Measurements from ENCODE around the gene RASGRF1. TPM values are rescaled to one million over a fixed set of nuclear protein-coding genes. Genes with fewer than 3 reads are reported as not detected.

Gene RASGRF1
- total RNA-seq, 2 experiments from 2014 or later: not detected

DNA sequence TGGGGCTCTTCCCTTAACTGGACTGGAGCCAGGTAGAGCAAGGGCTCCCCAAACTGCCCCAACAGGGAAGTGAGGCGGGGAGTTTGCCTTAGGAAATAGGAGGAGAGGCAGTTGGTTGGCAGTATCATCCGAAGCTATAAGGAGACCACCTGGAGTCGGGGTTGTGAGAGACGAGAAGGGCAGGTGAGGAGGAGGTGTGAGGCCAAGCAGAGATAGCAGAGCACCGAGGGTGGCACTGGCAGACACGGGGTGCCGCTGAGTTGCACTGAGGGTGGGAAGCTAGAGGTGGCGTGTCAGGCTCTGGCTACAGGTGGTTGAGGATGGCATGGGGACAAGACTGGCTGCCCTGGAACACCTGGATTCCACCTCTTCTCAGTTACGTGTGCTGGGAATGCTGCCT is 17.2 kb downstream of the RASGRF1 start:
- no peaks in the 10 kb centered on the region for H3K27me3 Mint-ChIP-seq
- H3K9me3 Mint-ChIP-seq: no peaks in the 10 kb centered on the region
- no peaks in the 10 kb centered on the region for H3K36me3 Mint-ChIP-seq (ENCODE audit: low read depth)
- no peak overlapping the region for H3K4me3 Mint-ChIP-seq
- ChIA-PET POLR2A (no interaction called here), CTCF (interaction anchor here (1.3 kb wide), 1 partner anchor 25 kb away, joined by 3 read pairs; no protein-coding TSS in a partner anchor)
- H3K27ac Mint-ChIP-seq: no peak overlapping the region
- no peak for DNase-seq
- H3K4me1 Mint-ChIP-seq: no peaks in the 10 kb centered on the region

DNA sequence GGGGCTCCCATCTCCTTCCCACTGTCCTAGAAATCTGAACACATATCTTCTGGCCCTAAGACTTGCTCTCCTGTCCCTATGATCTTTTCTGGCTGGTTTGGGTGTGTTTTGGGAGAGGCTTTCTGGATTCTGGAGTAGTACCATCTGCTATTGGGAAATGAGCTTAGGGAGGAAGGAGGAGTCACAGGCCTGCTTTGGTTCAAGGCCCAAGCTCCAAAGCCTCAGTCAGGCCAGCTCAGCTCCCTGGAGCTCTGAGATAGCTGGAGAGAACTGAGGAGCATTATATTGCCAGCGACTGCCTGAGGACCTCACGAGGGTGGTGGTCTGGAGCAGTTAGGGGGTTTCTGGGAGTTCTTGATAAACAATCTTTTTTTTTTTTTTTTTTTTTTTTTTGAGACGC is 18.7 kb downstream of the RASGRF1 start:
- H3K36me3 Mint-ChIP-seq (ENCODE audit: low read depth): no peaks in the 10 kb centered on the region
- DNase-seq: no peak
- CTCF ChIA-PET: no interaction called here
- H3K4me1 Mint-ChIP-seq: no peaks in the 10 kb centered on the region
- POLR2A ChIA-PET: no interaction called here
- H3K27me3 Mint-ChIP-seq: no peaks in the 10 kb centered on the region
- no peaks in the 10 kb centered on the region for H3K9me3 Mint-ChIP-seq
- H3K27ac Mint-ChIP-seq: no peak overlapping the region
- H3K4me3 Mint-ChIP-seq: no peak overlapping the region

DNA sequence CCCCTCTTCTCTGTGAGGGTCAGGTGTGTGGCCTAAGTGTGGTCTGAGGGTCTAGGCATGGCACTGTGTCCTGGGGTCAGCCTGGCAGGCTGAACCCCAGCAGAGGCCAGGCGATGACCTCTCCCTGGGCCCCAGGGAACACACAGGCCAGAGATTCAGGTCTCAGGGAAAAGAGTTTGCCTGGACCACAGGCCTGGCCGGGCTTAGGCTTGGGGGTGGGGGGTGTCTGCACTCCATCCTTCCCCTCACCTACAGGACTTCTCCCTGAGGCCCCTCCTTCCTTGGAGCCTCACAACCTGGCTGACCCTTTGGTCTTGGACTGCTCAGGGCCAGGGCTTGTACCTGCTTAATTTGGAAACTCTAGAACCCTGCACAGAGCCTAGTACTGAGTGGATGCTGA is 21.8 kb downstream of the RASGRF1 start:
- POLR2A ChIA-PET: no interaction called here

DNA sequence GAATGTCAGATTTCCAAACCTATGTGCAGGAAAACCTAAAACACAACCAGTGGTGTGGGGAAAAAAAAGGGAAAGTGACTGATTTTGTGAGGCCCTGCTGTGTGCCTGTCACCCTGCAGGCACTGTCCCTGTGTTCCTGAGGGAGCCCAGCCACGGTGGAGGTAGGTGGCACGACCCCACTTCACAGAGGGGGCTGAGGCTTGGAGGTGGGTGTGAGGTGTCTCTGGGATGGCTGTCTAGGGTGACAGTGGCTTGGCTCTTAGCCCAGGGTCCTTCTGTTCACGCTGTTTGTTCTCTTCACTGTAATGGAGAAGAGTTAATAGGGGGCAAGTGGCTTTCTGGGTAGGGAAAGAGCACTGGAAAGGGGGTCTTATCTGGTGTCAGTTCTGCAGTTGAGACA is 22.6 kb downstream of the RASGRF1 start:
- POLR2A ChIA-PET: no interaction called here
- peaks cover 2% of the 10 kb centered on the region for H3K27me3 Mint-ChIP-seq
- CTCF ChIA-PET: no interaction called here

More for the DNA sequence above, 21.8 kb downstream of the RASGRF1 start:
- Mint-ChIP-seq H3K4me3 (no peak overlapping the region), H3K4me1 (no peaks in the 10 kb centered on the region), H3K36me3 (ENCODE audit: low read depth) (no peaks in the 10 kb centered on the region), H3K27me3 (no peaks in the 10 kb centered on the region), H3K9me3 (no peaks in the 10 kb centered on the region), H3K27ac (no peak overlapping the region)
- CTCF ChIA-PET: no interaction called here
- no peak for DNase-seq

DNA sequence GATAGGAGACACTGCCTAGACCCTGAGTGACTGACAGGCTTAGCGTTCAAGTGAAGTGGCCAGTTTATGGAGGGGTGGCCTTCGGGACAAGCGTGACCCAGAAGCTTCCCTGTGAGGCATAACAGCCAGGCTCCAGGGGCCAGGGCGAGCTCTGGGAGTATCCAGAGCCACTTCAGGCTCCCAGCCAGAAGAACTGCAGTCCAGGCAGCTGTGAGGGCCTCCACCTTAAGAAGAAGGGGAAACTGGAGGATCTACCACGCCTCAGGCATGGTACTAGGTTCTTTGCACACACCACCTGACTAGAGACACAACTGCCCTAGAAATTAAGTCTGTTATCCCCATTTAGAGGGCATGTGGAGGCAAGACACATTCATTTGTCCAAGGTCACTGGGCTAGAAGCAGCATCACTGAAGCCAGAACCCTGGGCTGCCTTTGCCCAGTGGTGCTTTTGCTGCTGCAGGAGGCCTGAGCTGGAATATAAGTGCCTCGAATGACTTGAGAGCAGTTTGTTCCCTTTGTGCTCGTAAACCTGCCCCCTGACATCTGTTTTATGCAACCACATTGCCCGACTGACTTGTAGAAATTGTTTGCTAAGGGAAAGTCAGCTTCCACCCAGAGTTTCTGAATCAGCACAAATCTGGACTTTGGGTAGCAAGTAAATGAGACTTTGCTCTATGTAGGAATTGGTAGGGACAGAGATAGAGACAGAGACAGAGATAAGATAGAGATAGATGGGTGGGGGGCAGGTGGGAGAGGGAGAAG is 23.3 kb downstream of the RASGRF1 start:
- H3K36me3 Mint-ChIP-seq (ENCODE audit: low read depth): no peaks in the 10 kb centered on the region

More for the DNA sequence above, 22.6 kb downstream of the RASGRF1 start:
- Mint-ChIP-seq H3K4me3 (no peak overlapping the region), H3K36me3 (ENCODE audit: low read depth) (no peaks in the 10 kb centered on the region), H3K27ac (no peak overlapping the region), H3K9me3 (no peaks in the 10 kb centered on the region), H3K4me1 (no peaks in the 10 kb centered on the region)
- DNase-seq: no peak

DNA sequence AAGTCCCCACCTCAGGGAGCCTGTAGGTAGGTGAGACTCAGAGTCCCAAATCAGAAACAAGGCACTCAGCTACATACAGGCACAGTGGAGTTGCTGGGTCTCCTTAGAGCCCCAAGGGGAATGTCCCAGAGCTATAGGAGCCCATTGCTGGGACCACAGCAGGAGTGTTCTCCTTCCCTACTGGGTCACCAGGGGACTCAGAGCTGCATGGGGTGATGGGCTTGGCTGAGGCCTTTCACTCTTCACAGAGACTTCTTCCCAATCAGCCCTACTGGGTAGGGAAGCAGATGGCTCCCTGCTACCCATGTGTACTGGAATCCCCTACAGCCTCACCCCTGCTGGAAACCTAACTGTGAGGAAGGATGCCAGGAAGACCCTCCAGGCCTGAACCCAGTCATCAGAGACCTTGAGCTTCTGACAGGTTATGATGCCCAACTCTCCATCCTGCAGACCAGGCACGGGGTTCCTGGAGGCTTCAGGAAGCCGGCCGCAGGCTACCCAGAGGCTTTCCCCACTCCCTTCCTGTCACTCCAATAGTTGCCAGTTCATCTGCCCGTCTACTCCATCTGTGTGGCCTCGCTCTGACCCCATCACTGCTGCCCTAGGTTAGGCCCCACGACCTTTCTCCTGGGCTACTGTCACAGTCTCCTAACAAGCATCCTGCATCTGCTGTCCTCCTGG is 24.0 kb downstream of the RASGRF1 start:
- Mint-ChIP-seq H3K9me3 (no peaks in the 10 kb centered on the region), H3K36me3 (ENCODE audit: low read depth) (no peaks in the 10 kb centered on the region), H3K27ac (no peak overlapping the region), H3K4me1 (no peaks in the 10 kb centered on the region), H3K4me3 (no peak overlapping the region), H3K27me3 (peaks cover 2% of the 10 kb centered on the region)
- no peak for DNase-seq
- ChIA-PET CTCF (no interaction called here), POLR2A (no interaction called here)

More for the DNA sequence above, 23.3 kb downstream of the RASGRF1 start:
- ChIA-PET POLR2A (no interaction called here), CTCF (no interaction called here)
- no peak overlapping the region for H3K4me3 Mint-ChIP-seq
- no peaks in the 10 kb centered on the region for H3K4me1 Mint-ChIP-seq
- no peak overlapping the region for H3K27ac Mint-ChIP-seq
- H3K9me3 Mint-ChIP-seq: no peaks in the 10 kb centered on the region
- H3K27me3 Mint-ChIP-seq: peaks cover 2% of the 10 kb centered on the region
- no peak for DNase-seq

DNA sequence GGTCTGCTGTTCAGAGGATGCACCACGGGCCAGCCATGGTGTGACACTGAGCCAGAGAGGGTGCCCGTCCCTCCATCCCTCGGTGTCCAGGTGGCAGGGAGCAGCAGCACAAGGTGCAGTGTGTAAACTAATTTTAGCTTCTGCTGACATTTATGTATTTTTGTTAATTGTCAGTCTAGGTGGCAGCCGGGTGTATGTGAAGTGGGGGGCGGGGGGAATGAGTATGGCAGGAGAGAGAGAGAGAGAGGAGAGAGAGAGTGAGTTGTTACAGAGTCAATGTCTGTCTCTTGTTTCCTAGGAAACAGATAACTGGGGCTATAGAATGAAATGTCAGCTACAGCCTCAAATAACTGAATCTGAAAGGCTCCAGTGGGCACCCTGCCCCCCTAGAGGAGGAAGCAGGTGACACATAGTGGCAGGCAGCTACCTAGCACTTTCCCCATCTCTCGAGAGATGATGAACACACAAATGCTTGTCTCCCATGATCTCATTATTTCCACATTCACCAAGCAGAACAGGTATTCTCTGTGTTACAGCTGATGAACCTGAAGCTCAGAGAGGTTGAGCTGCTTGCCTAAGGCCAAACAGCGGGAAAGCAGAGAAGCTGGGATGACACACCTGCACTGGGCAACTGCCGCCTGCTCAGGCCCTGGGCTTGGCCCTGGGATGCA is 24.7 kb downstream of the RASGRF1 start:
- H3K4me1 Mint-ChIP-seq: no peaks in the 10 kb centered on the region
- DNase-seq: no peak
- no peak overlapping the region for H3K4me3 Mint-ChIP-seq
- H3K27ac Mint-ChIP-seq: no peak overlapping the region
- no peaks in the 10 kb centered on the region for H3K9me3 Mint-ChIP-seq
- ChIA-PET CTCF (no interaction called here), POLR2A (no interaction called here)
- H3K36me3 Mint-ChIP-seq (ENCODE audit: low read depth): no peaks in the 10 kb centered on the region
- peaks cover 4% of the 10 kb centered on the region for H3K27me3 Mint-ChIP-seq

DNA sequence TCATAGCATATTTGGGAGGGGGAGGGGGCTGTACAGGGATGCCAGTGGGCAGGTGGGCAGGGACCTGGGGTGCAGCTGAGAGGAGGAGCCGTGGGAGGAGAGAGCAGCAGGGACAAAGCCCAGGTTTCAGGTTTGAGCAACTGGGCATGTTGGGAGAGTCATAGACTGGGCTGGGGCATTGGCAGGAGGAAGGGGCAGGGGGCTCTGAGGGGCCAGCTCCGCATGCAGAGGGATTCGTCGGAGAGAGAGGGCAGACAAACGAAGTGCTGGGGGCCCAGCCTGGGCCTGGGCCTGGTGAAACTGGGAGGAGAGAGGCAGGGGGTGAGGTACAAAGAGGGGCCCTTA is 25.2 kb downstream of the RASGRF1 start:
- H3K4me3 Mint-ChIP-seq: no peak overlapping the region
- POLR2A ChIA-PET: no interaction called here
- CTCF ChIA-PET: no interaction called here

DNA sequence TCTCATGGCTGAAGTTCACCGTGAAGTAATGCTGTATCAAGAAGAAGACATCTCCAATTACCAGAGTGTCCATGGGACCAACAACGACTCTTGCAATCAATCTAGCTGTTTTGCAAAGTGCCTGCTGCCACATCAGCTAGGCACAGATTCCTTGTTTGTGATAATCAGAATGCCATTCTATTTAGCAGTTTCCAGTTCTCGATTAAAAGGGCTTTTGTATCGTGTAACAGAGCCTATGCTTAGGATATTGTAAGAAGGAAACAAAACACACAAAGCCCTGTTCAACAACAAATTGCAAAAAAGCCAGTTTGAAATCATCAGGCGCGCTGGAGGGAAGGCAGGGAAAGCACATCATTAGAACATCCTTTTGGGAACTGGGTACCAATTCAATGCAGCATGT is 26.1 kb downstream of the RASGRF1 start:
- ChIA-PET CTCF (no interaction called here), POLR2A (no interaction called here)
- Mint-ChIP-seq H3K27ac (no peak overlapping the region), H3K4me1 (no peaks in the 10 kb centered on the region), H3K36me3 (ENCODE audit: low read depth) (no peaks in the 10 kb centered on the region), H3K9me3 (no peaks in the 10 kb centered on the region), H3K4me3 (no peak overlapping the region), H3K27me3 (peaks cover 5% of the 10 kb centered on the region)
- no peak for DNase-seq

More for the DNA sequence above, 25.2 kb downstream of the RASGRF1 start:
- Mint-ChIP-seq H3K27me3 (peaks cover 4% of the 10 kb centered on the region), H3K4me1 (no peaks in the 10 kb centered on the region), H3K36me3 (ENCODE audit: low read depth) (no peaks in the 10 kb centered on the region), H3K9me3 (no peaks in the 10 kb centered on the region), H3K27ac (no peak overlapping the region)
- DNase-seq: no peak

DNA sequence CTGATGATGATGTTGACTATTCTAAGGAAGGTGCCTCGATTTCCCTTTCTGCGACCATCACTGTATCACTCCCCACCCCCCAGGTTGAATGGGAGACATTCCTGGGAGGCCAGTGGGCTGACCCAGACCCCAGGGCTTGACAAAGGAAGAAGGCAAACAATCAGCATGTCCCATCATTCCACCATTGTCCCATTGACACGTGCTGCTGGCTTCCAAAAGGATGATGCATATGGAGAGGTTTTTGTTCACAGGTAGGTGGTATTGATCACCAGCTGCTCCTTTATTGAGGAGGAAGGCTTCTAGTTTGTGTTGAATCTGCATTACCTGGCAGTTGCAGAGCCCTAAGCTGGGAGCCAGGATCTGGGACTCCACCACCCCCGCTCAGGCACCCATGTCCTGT is 30.4 kb downstream of the RASGRF1 start:
- Mint-ChIP-seq H3K9me3 (no peaks in the 10 kb centered on the region), H3K4me1 (no peaks in the 10 kb centered on the region), H3K4me3 (no peak overlapping the region), H3K27ac (no peak overlapping the region), H3K27me3 (peaks cover 7% of the 10 kb centered on the region), H3K36me3 (ENCODE audit: low read depth) (no peaks in the 10 kb centered on the region)
- ChIA-PET POLR2A (no interaction called here), CTCF (no interaction called here)
- no peak for DNase-seq

DNA sequence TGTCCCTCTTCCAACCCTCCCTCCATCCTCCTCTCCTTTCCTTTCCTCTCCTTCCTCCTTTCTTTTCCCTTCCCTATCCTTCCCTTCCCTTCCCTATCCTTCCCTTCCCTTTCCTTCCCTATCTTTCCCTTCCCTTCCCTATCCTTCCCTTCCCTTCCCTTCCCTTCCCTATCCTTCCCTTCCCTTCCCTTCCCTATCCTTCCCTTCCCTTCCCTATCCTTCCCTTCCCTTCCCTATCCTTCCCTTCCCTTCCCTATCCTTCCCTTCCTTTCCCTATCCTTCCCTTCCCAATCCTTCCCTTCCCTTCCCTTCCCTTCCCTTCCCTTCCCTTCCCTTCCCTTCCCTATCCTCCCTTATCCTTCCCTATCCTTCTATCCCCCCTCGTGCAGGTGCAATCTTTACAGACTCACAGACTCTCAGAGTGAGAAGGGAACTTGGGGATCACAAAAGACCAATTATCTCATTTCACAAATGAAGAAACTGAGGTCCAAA is 31.5 kb downstream of the RASGRF1 start:
- Mint-ChIP-seq H3K36me3 (ENCODE audit: low read depth) (no peaks in the 10 kb centered on the region), H3K27me3 (peaks cover 8% of the 10 kb centered on the region), H3K4me3 (no peak overlapping the region), H3K4me1 (no peaks in the 10 kb centered on the region), H3K27ac (no peak overlapping the region), H3K9me3 (no peaks in the 10 kb centered on the region)
- ChIA-PET POLR2A (no interaction called here), CTCF (no interaction called here)
- no peak for DNase-seq

DNA sequence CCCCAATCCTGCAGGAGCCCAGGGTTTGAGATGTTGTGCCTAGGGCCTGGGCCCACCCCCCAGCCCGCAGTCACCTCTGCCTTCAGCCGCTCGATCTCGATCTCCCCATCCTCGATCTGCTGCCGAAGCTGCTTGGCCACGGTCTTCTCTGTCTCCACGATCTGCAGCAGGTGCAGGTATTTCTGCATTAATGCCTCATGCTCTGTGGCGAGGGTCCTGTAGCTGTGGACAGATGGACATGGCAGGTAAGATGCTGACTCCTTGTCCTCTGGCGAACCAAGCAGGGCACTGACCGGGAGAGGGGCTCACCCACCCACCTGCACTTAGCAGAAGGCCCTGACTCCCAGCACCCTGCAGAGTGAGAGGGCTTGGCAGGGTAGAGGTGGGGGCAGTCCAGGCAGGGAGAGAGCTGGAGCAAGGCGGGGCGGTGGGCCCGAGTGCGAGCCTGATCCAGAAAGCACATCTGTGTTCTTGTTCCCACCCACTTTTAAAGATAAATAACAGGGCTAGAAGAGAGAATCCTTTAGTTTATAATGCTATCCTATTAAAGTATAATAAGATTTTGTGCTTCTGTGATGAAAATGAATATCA is 32.2 kb downstream of the RASGRF1 start:
- no peak overlapping the region for H3K27ac Mint-ChIP-seq
- H3K9me3 Mint-ChIP-seq: no peaks in the 10 kb centered on the region
- DNase-seq: no peak
- no peaks in the 10 kb centered on the region for H3K36me3 Mint-ChIP-seq (ENCODE audit: low read depth)
- H3K4me3 Mint-ChIP-seq: no peak overlapping the region
- CTCF ChIA-PET: no interaction called here
- H3K27me3 Mint-ChIP-seq: peaks cover 9% of the 10 kb centered on the region
- POLR2A ChIA-PET: no interaction called here
- H3K4me1 Mint-ChIP-seq: no peaks in the 10 kb centered on the region

DNA sequence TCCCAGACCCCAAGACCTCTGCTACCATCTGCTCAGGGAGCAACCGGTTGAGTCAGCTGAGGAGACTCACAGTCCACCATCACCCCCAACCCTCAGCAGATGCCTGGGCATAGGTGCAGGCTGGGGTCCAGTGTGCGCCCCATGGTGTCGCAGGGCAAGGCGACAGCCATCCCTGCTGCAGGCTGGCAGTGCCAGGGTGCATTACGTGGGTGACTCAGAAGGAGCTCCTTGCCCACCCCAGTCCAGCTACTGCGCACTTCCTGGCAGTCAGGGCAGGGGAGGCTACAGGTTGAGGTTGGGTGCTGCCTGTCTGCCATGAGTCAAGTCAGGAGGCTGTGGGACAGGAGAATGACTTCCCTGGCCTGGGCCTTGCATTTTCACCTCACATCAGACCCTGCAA is 33.5 kb downstream of the RASGRF1 start:
- POLR2A ChIA-PET: no interaction called here
- Mint-ChIP-seq H3K27me3 (peaks cover 8% of the 10 kb centered on the region), H3K36me3 (ENCODE audit: low read depth) (no peaks in the 10 kb centered on the region)

More for the DNA sequence above, 33.5 kb downstream of the RASGRF1 start:
- Mint-ChIP-seq H3K9me3 (no peaks in the 10 kb centered on the region), H3K4me1 (no peaks in the 10 kb centered on the region), H3K27ac (no peak overlapping the region), H3K4me3 (no peak overlapping the region)
- CTCF ChIA-PET: interaction anchor here (1.8 kb wide), 1 partner anchor 10 kb away, joined by 5 read pairs; no protein-coding TSS in a partner anchor
- no peak for DNase-seq

Data from activated CD4-positive, alpha-beta T cell treated with anti-CD3 and anti-CD28 coated beads, Interleukin-2, amount 10 ng/mL, durations not matched to agents 7 days and 5 days (primary cell).